Fibroblast of pulmonary artery (primary cell): Measurements from ENCODE around the gene ABCC8.

Experiments used
- DNase-seq: peaks from one replicate; pipeline ENCODE4 v3.0.0-alpha.2; 2010; ENCODE audit warnings: low read depth
- H3K4me3 ChIP-seq: replicated peaks from 2 replicates; pipeline ENCODE4 v1.5.1; 2011; ENCODE audit warnings: low read depth, mild to moderate bottlenecking, control low read depth, low read length, moderate library complexity
- CTCF ChIP-seq: IDR thresholded peaks from 2 replicates; pipeline ENCODE4 v1.5.1; 2011; ENCODE audit warnings: mild to moderate bottlenecking, control low read depth, low read length, inconsistent platforms; ENCODE audit errors: missing control alignments

The ABCC8 gene

GRCh38 chr11:17498058-17498457 is 21.4 kb upstream of the ABCC8 start:
- H3K4me3 ChIP-seq = no peak overlapping the region
- no peak for TF ChIP-seq CTCF
- DNase-seq = no peak

GRCh38 chr11:17496406-17496805 is 19.8 kb upstream of the ABCC8 start:
- no peak overlapping the region for H3K4me3 ChIP-seq
- TF ChIP-seq CTCF = no peak
- DNase-seq = peak; percentile 83

- no peak for DNase-seq
- TF ChIP-seq CTCF = no peak
- H3K4me3 ChIP-seq = no peak overlapping the region
Measured at GRCh38 chr11:17494019-17494418, 17.4 kb upstream of the ABCC8 start.

GRCh38 chr11:17490938-17491337 is 14.3 kb upstream of the ABCC8 start:
- TF ChIP-seq CTCF = no peak
- DNase-seq = no peak
- no peak overlapping the region for H3K4me3 ChIP-seq

- TF ChIP-seq CTCF = no peak
- no peak overlapping the region for H3K4me3 ChIP-seq
- DNase-seq = no peak
Measured at GRCh38 chr11:17490232-17490631, 13.6 kb upstream of the ABCC8 start.

GRCh38 chr11:17489751-17490150 is 13.1 kb upstream of the ABCC8 start:
- no peak overlapping the region for H3K4me3 ChIP-seq
- no peak for TF ChIP-seq CTCF

GRCh38 chr11:17488563-17488962 is 11.9 kb upstream of the ABCC8 start:
- no peak overlapping the region for H3K4me3 ChIP-seq
- DNase-seq = no peak
- TF ChIP-seq CTCF = no peak

More at GRCh38 chr11:17489751-17490150, 13.1 kb upstream of the ABCC8 start:
- no peak for DNase-seq
